Measurements from ENCODE around the gene SUN2. TPM values are rescaled to one million over a fixed set of nuclear protein-coding genes. Genes with fewer than 3 reads are reported as not detected.

Gene SUN2
- total and polyA plus RNA-seq, 2 of the 13 experiments (the other 11 are each of a cell fraction or from before 2014, with no cell fraction given): 45.6 to 56.6 TPM

GRCh38 chr22:38793721-38794466, 38.1 kb upstream of the SUN2 start, which contains the start of gene DNAL4 (continued):
- no peak for TF ChIP-seq ZNF775 (CRISPR knock-in tag; IDR thresholded peaks at IDR 0.05; ENCODE audit: borderline replicate concordance)
- TF ChIP-seq GATAD2A (CRISPR knock-in tag; IDR thresholded peaks at IDR 0.05): no peak
- no peak for TF ChIP-seq ATRX (CRISPR knock-in tag; IDR thresholded peaks at IDR 0.05; ENCODE audit: borderline replicate concordance)
- TF ChIP-seq MIER2 (CRISPR knock-in tag; IDR thresholded peaks at IDR 0.05): no peak
- peak; percentile 91 for TF ChIP-seq PATZ1 (CRISPR knock-in tag; IDR thresholded peaks at IDR 0.05)
- no peak for TF ChIP-seq ZNF580 (CRISPR knock-in tag; IDR thresholded peaks at IDR 0.05; ENCODE audit: borderline replicate concordance, low read depth)
- TF ChIP-seq NCOA2 (CRISPR knock-in tag; IDR thresholded peaks at IDR 0.05): no peak
- TF ChIP-seq ZNF207 (IDR thresholded peaks at IDR 0.05; ENCODE audit: borderline replicate concordance): no peak
- no peak for TF ChIP-seq JDP2 (CRISPR knock-in tag; IDR thresholded peaks at IDR 0.05; ENCODE audit: borderline replicate concordance)
- TF ChIP-seq ZNF780A (CRISPR knock-in tag; IDR thresholded peaks at IDR 0.05): no peak
- peak; percentile 52; the same call in 1 of the 2 replicates for TF ChIP-seq ZNF768 (CRISPR knock-in tag; IDR thresholded peaks at IDR 0.05)
- no peak for TF ChIP-seq MAFG (CRISPR knock-in tag; IDR thresholded peaks at IDR 0.05)
- 0 out of 2 replicates have a peak, but pooled peaks have one; percentile 18 for TF ChIP-seq ZNF441 (CRISPR knock-in tag; IDR thresholded peaks at IDR 0.05; ENCODE audit: borderline replicate concordance)
- no peak for TF ChIP-seq BCL6 (CRISPR knock-in tag; IDR thresholded peaks at IDR 0.05)
- TF ChIP-seq ZNF660 (CRISPR knock-in tag; IDR thresholded peaks at IDR 0.05; ENCODE audit: borderline replicate concordance, low read depth): no peak
- TF ChIP-seq LRRFIP1 (CRISPR knock-in tag; conservative IDR thresholded peaks at IDR 0.05): no peak
- peak; percentile 44; the same call in 1 of the 2 replicates for TF ChIP-seq KDM2A (CRISPR knock-in tag; IDR thresholded peaks at IDR 0.05; ENCODE audit: borderline replicate concordance, low read depth)
- TF ChIP-seq ZNF564 (CRISPR knock-in tag; IDR thresholded peaks at IDR 0.05): no peak
- TF ChIP-seq HNRNPLL (IDR thresholded peaks at IDR 0.05; ENCODE audit: low read depth, low read length, poor library complexity, severe bottlenecking): no peak
- TF ChIP-seq, protein P1, sequence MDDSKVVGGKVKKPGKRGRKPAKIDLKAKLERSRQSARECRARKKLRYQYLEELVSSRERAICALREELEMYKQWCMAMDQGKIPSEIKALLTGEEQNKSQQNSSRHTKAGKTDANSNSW (CRISPR knock-in tag; IDR thresholded peaks at IDR 0.05; ENCODE audit: borderline replicate concordance): no peak
- TF ChIP-seq ZNF572 (CRISPR knock-in tag; IDR thresholded peaks at IDR 0.05): no peak
- TF ChIP-seq, protein P2, sequence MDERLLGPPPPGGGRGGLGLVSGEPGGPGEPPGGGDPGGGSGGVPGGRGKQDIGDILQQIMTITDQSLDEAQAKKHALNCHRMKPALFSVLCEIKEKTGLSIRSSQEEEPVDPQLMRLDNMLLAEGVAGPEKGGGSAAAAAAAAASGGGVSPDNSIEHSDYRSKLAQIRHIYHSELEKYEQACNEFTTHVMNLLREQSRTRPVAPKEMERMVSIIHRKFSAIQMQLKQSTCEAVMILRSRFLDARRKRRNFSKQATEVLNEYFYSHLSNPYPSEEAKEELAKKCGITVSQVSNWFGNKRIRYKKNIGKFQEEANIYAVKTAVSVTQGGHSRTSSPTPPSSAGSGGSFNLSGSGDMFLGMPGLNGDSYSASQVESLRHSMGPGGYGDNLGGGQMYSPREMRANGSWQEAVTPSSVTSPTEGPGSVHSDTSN (CRISPR knock-in tag; IDR thresholded peaks at IDR 0.05): peak; percentile 91
- no peak for TF ChIP-seq ZNF816 (CRISPR knock-in tag; IDR thresholded peaks at IDR 0.05; ENCODE audit: borderline replicate concordance)
- TF ChIP-seq PAWR (CRISPR knock-in tag; IDR thresholded peaks at IDR 0.05; ENCODE audit: borderline replicate concordance): no peak

Data from HepG2 (cell line).